ENCODE data around the gene E2F4. TPM values are rescaled to one million over a fixed set of nuclear protein-coding genes. Genes with fewer than 3 reads are reported as not detected.

E2F4 gene
- total and polyA plus RNA-seq, 9 of the 15 experiments (the other 6 are each of a cell fraction or from before 2014, with no cell fraction given): 9.7 to 139 (median 106) TPM

DNA sequence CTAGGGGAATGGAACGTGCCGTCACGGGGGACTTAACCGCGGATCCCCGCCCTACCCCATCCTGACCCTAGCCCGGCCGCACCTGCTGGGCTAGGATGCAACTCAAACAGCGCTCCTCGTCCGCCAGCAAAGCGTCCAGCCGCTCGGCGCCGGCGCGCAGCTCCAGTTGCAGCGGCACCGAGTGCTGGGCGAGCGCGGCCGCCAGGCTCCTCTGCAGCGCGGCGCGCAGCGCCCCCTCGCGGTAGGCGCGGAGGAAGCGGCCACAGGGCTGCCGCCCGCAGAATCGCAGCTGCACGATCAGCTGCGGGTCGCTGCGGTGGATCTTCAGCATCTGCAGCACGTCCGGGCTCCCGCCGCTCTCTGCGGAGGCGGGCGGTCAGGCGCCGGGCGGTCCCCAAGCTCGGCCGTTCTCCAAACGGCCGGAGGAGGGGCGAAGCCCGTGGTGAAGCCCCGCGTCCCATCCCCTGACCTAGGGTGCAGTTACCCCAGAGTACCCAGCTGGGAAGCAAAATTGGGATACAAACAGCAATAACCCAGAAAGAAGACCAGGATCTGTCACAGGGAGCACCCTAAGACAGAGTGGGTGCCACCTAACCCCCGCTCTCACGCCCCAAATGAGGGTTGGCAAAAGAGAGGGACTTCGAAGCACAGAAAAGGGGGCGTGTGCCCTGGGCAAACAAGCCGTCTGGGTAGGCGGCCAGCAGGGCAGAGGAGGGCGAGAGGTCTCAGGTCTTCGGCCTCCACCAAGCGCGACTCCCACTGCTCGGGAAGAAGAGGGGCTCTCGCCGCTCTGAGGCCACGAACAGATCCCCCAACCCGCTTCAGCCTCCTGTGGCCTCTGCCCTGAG lies 36.4 kb upstream of the E2F4 start (continued):
- TF ChIP-seq THRB (CRISPR knock-in tag; conservative IDR thresholded peaks at IDR 0.05) (no peak), ZNF184 (CRISPR knock-in tag; IDR thresholded peaks at IDR 0.05) (no peak), HNRNPLL (IDR thresholded peaks at IDR 0.05; ENCODE audit: low read depth, low read length, poor library complexity, severe bottlenecking) (peak; percentile 31), MGA (IDR thresholded peaks at IDR 0.05) (no peak), TBP (optimal IDR thresholded peaks at IDR 0.05; ENCODE audit: low read depth, low read length) (no peak), GTF2E2 (tag; IDR thresholded peaks at IDR 0.05) (no peak), COPS2 (conservative IDR thresholded peaks at IDR 0.05) (no peak), MAZ (CRISPR knock-in tag; conservative IDR thresholded peaks at IDR 0.05 in 1 of 2, IDR thresholded peaks at IDR 0.05 in 1 of 2) (peak in 1 of 2 experiments; percentile 34; a peak in 1 of 4 replicates), RBM14 (IDR thresholded peaks at IDR 0.05; ENCODE audit: borderline replicate concordance, insufficient read depth, low read depth, low read length) (no peak), HSF4 (CRISPR knock-in tag; IDR thresholded peaks at IDR 0.05; ENCODE audit: borderline replicate concordance) (no peak), NR4A1 (CRISPR knock-in tag; IDR thresholded peaks at IDR 0.05) (no peak), NR4A1 (tag; IDR thresholded peaks at IDR 0.05) (no peak)
- TF ChIP-seq, protein P1, sequence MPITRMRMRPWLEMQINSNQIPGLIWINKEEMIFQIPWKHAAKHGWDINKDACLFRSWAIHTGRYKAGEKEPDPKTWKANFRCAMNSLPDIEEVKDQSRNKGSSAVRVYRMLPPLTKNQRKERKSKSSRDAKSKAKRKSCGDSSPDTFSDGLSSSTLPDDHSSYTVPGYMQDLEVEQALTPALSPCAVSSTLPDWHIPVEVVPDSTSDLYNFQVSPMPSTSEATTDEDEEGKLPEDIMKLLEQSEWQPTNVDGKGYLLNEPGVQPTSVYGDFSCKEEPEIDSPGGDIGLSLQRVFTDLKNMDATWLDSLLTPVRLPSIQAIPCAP (CRISPR knock-in tag; IDR thresholded peaks at IDR 0.05; ENCODE audit: borderline replicate concordance): no peak
